Thyroid gland (tissue), 4 donors: ENCODE data around the gene SPATA17. TPM values are rescaled to one million over a fixed set of nuclear protein-coding genes. Genes with fewer than 3 reads are reported as not detected.
"Not testable (repeated sequence)": the region's sequence is repeated elsewhere in the genome, so short reads cannot be mapped to it uniquely, and the experiment has no call there.

Experiments used
- DNase-seq, 2 donors: peaks; one replicate each; pipeline ENCODE4 v3.0.0-alpha.2; 2019
- H3K27ac ChIP-seq, 3 donors: fragments of 200-600 bp; sonication (generic); 1 replicate in 2 of 3; 2 replicates in 1 of 3; pipeline ENCODE4 v1.5.1; 2016 to 2019; ENCODE audit warnings: mild to moderate bottlenecking in 1 of 3, moderate library complexity in 1 of 3
- H3K27me3 ChIP-seq: fragments of 200-600 bp; sonication (generic); one replicate; pipeline ENCODE4 v1.5.1; 2019
- H3K36me3 ChIP-seq, 2 donors: fragments of 200-600 bp; sonication (generic); one replicate each; pipeline ENCODE4 v1.5.1; 2016 to 2019
- H3K4me1 ChIP-seq, 2 donors: fragments of 200-600 bp; sonication (generic); one replicate each; pipeline ENCODE4 v1.5.1; 2017 to 2019
- H3K4me3 ChIP-seq, 3 donors: fragments of 200-600 bp; sonication (generic); replicated peaks in 1 of 3; 1 replicate in 2 of 3; 2 replicates in 1 of 3; pipeline ENCODE4 v1.5.1; 2016; ENCODE audit warnings: mild to moderate bottlenecking in 1 of 3
- H3K9me3 ChIP-seq: fragments of 200-600 bp; sonication (generic); one replicate; pipeline ENCODE4 v1.5.1; 2017
- POLR2A ChIP-seq, 2 donors: fragments of 450-650 bp; IDR thresholded peaks; one replicate each; pipeline ENCODE4 v1.6.1; 2017; ENCODE audit warnings: antibody characterized with exemption in 2 of 2, mild to moderate bottlenecking in 2 of 2, moderate library complexity in 1 of 2
- WGBS, 2 donors: methylation state at CpG; one replicate each; pipeline ENCODE4 v1.1.5; 2017; 5-methylcytosine and 5-hydroxymethylcytosine counted together
- intact Hi-C: fragments of 100-400 bp; cut with DNase I; formaldehyde crosslinking; loops from one replicate; pipeline ENCODE4 v1.15.1; 2023
- total RNA-seq, 4 donors: library from RNA; depleted of rRNA; stranded (reverse); fragments of >200 nt; gene quantifications; one replicate each; pipeline ENCODE4 v1.2.3, GENCODE V29; 2016
- TF ChIP-seq, protein P1 (sequence below), 6 experiments: fragments of 200-600 bp in 3 of 6; fragments of 450-650 bp in 3 of 6; sonication (generic) in 3 of 6; IDR thresholded peaks; one replicate each; pipeline ENCODE4 v1.5.1; 2016 to 2019; ENCODE audit warnings: antibody characterized with exemption in 6 of 6, mild to moderate bottlenecking in 2 of 6, inconsistent platforms in 1 of 6, moderate library complexity in 1 of 6

Gene SPATA17
- total RNA-seq = 1 to 10 TPM; 1.2 to 5.8 (median 3.2) TPM

DNA sequence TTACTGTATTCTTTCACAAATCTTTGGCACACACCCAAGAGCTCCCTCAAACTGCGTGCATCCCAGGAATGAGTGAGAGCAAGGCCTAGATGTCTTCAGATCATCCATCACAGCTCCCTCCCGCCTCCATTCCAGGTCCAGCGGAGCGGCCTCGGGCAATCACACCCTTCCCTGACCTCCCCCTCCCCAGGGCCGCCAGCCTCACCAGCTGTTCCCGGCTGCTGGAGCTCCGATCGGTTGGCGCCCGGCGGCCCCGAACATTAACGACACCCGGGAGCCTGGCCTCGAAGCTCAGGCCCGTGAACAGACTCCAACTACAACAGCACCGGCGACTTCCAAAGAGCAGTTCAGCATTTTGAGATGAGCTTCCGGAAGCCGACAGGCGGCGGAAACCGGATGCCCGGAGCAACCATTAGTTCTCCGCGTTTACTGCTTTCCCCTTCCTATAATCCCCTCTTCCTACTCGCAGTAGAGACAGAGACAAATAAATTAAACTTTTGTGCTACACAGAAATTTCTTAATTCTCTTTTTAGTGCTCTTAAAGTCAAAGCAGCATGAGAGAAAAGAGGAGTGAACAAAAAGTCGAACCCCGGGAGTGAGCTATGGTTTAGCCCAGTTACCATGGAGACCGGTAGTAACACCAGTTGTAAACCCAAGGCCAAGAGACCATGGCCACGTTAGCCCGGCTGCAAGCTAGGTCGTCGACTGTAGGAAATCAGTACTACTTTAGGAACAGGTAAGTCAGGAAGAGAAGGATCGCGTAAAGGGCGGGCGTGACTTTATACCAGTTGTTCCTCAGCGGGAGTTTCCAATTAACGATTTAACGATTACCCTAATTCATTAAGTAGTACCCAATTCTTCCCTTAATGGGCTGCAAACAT lies at the start of gene SPATA17, which contains the start of gene GPATCH2:
Gene SPATA17 (plus strand): TSS at position 634 of the 881 bp plus-strand sequence. CDS start 35 bp downstream, at position 669.
Gene GPATCH2 (minus strand): TSS at position 380 of the 881 bp plus-strand sequence. CDS start 119 bp downstream, at position 261.
- Histone ChIP-seq H3K4me3 (peak within 1 kb of the TSS; percentile 12 to 83 (median 78)), H3K4me1 (peaks cover 0 to 20% of the 10 kb centered on the region in 2 donors), H3K27me3 (no peaks in the 10 kb centered on the region), H3K36me3 (no peaks in the 10 kb centered on the region), H3K27ac (peak within 1 kb of the TSS; percentile 63 to 90 (median 88)), H3K9me3 (no peaks in the 10 kb centered on the region)
- intact Hi-C loops = no loop called here
- DNase-seq = peak; percentile 76 to 81
- peak in 1 of 2 donors; percentile 54 for TF ChIP-seq POLR2A (IDR thresholded peaks at IDR 0.05)
- TF ChIP-seq, protein P1, sequence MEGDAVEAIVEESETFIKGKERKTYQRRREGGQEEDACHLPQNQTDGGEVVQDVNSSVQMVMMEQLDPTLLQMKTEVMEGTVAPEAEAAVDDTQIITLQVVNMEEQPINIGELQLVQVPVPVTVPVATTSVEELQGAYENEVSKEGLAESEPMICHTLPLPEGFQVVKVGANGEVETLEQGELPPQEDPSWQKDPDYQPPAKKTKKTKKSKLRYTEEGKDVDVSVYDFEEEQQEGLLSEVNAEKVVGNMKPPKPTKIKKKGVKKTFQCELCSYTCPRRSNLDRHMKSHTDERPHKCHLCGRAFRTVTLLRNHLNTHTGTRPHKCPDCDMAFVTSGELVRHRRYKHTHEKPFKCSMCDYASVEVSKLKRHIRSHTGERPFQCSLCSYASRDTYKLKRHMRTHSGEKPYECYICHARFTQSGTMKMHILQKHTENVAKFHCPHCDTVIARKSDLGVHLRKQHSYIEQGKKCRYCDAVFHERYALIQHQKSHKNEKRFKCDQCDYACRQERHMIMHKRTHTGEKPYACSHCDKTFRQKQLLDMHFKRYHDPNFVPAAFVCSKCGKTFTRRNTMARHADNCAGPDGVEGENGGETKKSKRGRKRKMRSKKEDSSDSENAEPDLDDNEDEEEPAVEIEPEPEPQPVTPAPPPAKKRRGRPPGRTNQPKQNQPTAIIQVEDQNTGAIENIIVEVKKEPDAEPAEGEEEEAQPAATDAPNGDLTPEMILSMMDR (IDR thresholded peaks at IDR 0.05) = peak in 4 of 6 experiments; percentile 32 to 70 (median 51)
- 0 to 1% methylated on average over 37 to 42 of the region's 42 CpGs for WGBS, 2 donors

DNA sequence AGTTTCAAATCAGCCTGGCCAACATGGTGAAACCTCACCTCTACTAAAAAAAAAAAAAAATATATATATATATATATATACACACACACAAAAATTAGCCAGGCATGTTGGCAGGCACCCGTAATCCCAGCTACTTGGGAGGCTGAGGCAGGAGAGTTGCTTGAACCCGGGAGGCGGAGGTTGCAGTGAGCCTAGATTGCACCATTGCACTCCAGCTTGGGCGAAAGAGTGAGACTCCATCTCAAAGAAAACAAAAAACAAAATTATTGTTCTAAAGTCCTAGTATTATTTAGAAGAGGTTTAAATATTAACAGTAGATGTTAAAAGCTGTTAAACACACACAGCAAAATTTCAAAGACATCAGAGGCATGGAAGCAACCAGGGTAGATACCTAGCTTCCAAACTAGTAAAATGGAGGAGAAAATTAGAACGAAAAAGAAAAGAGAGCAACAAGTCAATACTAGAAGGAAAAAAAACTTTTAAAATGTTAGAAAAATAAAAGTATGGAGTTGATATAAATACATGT lies 46.8 kb upstream of the SPATA17 start:
- intact Hi-C loops, H3K4me1 ChIP-seq, H3K27me3 ChIP-seq, H3K4me3 ChIP-seq, H3K27ac ChIP-seq, DNase-seq, H3K36me3 ChIP-seq, H3K9me3 ChIP-seq: not testable (repeated sequence)
- 98% methylated on average over 5 of the region's 5 CpGs for WGBS, 2 donors

DNA sequence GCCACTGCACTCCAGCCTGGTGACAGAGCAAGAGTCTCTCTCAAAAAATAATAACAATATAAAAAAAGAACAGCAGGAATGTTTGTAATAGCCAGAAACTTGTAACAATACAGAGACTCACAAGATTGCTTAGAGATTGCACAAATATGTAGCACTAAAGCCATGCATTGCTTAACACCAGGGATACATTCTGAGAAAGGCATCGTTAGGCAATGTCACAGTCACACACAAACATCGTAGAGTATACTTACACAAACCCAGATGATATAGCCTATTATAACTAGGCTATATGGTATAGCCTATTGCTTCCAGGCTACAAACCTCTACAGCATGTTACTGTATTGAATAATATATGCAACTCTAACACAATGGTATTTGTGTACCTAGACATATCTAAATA lies 45.6 kb upstream of the SPATA17 start:
- Histone ChIP-seq H3K36me3 (no peaks in the 10 kb centered on the region), H3K4me3 (no peak overlapping the region), H3K4me1 (no peaks in the 10 kb centered on the region), H3K9me3 (no peaks in the 10 kb centered on the region), H3K27me3 (no peaks in the 10 kb centered on the region), H3K27ac (no peak overlapping the region)
- intact Hi-C loops = no loop called here
- DNase-seq = no peak
- TF ChIP-seq, protein P1 (IDR thresholded peaks at IDR 0.05) = no peak
- no peak for TF ChIP-seq POLR2A (IDR thresholded peaks at IDR 0.05)
- WGBS, 2 donors = 95 to 100% methylated on average over 2 of the region's 2 CpGs

DNA sequence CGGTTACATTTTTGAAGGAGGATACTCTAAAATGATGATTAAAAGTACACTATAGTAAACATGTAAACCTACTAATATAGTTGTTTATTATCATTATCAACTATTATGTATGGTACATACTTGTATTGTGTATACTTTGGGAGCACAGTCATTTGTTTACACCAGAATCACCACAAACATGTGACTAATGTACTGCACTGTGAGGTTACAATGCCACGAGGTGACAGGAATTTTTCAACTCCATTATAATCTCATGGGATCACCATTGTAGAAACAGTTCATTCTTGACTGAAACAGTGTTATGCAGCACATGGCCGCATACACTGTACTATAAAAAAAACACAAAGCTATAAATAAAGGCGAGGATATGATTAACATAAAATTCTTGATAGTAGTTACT lies 44.6 kb upstream of the SPATA17 start:
- H3K27me3 ChIP-seq = no peaks in the 10 kb centered on the region
- no peaks in the 10 kb centered on the region for H3K4me1 ChIP-seq
- WGBS, 2 donors = 82 to 92% methylated on average over 4 of the region's 4 CpGs
- intact Hi-C loops = no loop called here
- no peak overlapping the region for H3K27ac ChIP-seq
- H3K4me3 ChIP-seq = no peak overlapping the region
- no peak for DNase-seq
- H3K9me3 ChIP-seq = no peaks in the 10 kb centered on the region
- no peak for TF ChIP-seq POLR2A (IDR thresholded peaks at IDR 0.05)
- TF ChIP-seq, protein P1 (IDR thresholded peaks at IDR 0.05) = no peak
- no peaks in the 10 kb centered on the region for H3K36me3 ChIP-seq

GRCh38 chr1:217590598-217590997 lies 40.5 kb upstream of the SPATA17 start:
- Histone ChIP-seq H3K9me3 (no peaks in the 10 kb centered on the region), H3K27ac (no peak overlapping the region), H3K4me1 (no peaks in the 10 kb centered on the region), H3K27me3 (no peaks in the 10 kb centered on the region), H3K36me3 (no peaks in the 10 kb centered on the region), H3K4me3 (no peak overlapping the region)
- intact Hi-C loops = no loop called here
- WGBS, 2 donors = 88 to 93% methylated on average over 2 of the region's 2 CpGs
- no peak for DNase-seq
- TF ChIP-seq, protein P1 (IDR thresholded peaks at IDR 0.05) = no peak
- TF ChIP-seq POLR2A (IDR thresholded peaks at IDR 0.05) = no peak
